Stomach (tissue), 4 donors: ENCODE results near the gene LSG1.

Source experiments
- EP300 ChIP-seq: sonication (generic); formaldehyde crosslinking; IDR thresholded peaks from one replicate; pipeline ENCODE4 v1.6.1; 2017; ENCODE audit warnings: antibody characterized with exemption
- POLR2A ChIP-seq, 4 donors: fragments of 450-650 bp; IDR thresholded peaks; one replicate each; pipeline ENCODE4 v1.6.1; 2016; ENCODE audit warnings: antibody characterized with exemption in 4 of 4, control low read depth in 2 of 4, mild to moderate bottlenecking in 1 of 4, moderate library complexity in 1 of 4
- POLR2AphosphoS5 ChIP-seq, 3 donors: sonication (generic); formaldehyde crosslinking; IDR thresholded peaks; one replicate each; pipeline ENCODE4 v1.6.1; 2016; ENCODE audit warnings: antibody characterized with exemption in 3 of 3
- TF ChIP-seq, protein P1 (sequence below), 7 experiments: fragments of 450-650 bp in 4 of 7; fragments of 200-600 bp in 3 of 7; sonication (generic) in 3 of 7; IDR thresholded peaks; one replicate each; pipeline ENCODE4 v1.5.1; 2016 to 2019; ENCODE audit warnings: antibody characterized with exemption in 7 of 7, control low read depth in 2 of 7, mild to moderate bottlenecking in 1 of 7

DNA sequence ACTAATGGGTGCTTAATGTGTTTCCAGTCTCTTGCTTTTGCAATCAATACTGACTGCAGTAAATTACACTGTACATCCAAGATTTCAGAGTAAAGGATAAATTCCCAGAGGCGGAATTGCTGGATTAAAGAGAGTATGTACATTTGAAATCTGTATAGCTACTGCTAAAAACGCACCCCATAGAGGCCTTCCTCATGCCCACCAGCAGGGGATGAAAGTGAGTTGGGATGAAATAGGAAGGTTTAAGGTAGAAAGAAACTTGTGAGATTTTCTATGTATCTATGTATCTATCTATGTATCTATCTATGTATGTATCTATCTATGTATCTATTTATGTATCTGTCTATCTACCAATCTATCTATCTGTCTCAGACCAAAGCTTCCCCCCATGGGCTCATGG lies 67.2 kb downstream of the LSG1 start:
- TF ChIP-seq, protein P1, sequence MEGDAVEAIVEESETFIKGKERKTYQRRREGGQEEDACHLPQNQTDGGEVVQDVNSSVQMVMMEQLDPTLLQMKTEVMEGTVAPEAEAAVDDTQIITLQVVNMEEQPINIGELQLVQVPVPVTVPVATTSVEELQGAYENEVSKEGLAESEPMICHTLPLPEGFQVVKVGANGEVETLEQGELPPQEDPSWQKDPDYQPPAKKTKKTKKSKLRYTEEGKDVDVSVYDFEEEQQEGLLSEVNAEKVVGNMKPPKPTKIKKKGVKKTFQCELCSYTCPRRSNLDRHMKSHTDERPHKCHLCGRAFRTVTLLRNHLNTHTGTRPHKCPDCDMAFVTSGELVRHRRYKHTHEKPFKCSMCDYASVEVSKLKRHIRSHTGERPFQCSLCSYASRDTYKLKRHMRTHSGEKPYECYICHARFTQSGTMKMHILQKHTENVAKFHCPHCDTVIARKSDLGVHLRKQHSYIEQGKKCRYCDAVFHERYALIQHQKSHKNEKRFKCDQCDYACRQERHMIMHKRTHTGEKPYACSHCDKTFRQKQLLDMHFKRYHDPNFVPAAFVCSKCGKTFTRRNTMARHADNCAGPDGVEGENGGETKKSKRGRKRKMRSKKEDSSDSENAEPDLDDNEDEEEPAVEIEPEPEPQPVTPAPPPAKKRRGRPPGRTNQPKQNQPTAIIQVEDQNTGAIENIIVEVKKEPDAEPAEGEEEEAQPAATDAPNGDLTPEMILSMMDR (IDR thresholded peaks at IDR 0.05), result no peak
- TF ChIP-seq POLR2AphosphoS5 (IDR thresholded peaks at IDR 0.05), result no peak
- TF ChIP-seq POLR2A (IDR thresholded peaks at IDR 0.05), result no peak
- TF ChIP-seq EP300, result no peak
